ENCODE measurements around the gene SMC4.

- TF ChIP-seq CTCF (IDR thresholded peaks at IDR 0.05; ENCODE audit: insufficient read depth, low read depth, low read length) (no peak), EZH2 (IDR thresholded peaks at IDR 0.05; ENCODE audit: insufficient read depth, low read length) (no peak)
Measured at GRCh38 chr3:160479376-160479775, 79.9 kb downstream of the SMC4 start.
